Upper lobe of right lung (tissue), 1 donor: ENCODE measurements around the gene PTRH2. TPM values are rescaled to one million over a fixed set of nuclear protein-coding genes. Genes with fewer than 3 reads are reported as not detected.
A peak's percentile ranks its signal among the peaks of the same experiment; 100 is the strongest.

Source experiments
- ATAC-seq: fragments of 200-7000 bp; cut with Tn5 transposase; one replicate; pipeline ENCODE4 v1.9.1; 2020; ENCODE audit warnings: mild to moderate bottlenecking, moderate library complexity
- DNase-seq: peaks from one replicate; pipeline ENCODE4 v3.0.0-alpha.2; 2020
- H3K27ac ChIP-seq: fragments of 200-600 bp; one replicate; pipeline ENCODE4 v1.8.0; 2022
- H3K27me3 ChIP-seq: fragments of 200-600 bp; one replicate; pipeline ENCODE4 v1.8.0; 2022; ENCODE audit warnings: mild to moderate bottlenecking
- H3K36me3 ChIP-seq: fragments of 200-600 bp; one replicate; pipeline ENCODE4 v1.8.0; 2022
- H3K4me1 ChIP-seq: fragments of 200-600 bp; one replicate; pipeline ENCODE4 v1.8.0; 2022
- H3K4me3 ChIP-seq: fragments of 200-600 bp; one replicate; pipeline ENCODE4 v1.8.0; 2022; ENCODE audit warnings: mild to moderate bottlenecking
- H3K9me3 ChIP-seq: fragments of 200-600 bp; one replicate; pipeline ENCODE4 v1.8.0; 2022
- intact Hi-C: fragments of 100-400 bp; cut with DNase I; formaldehyde crosslinking; loops from one replicate; pipeline ENCODE4 v1.11.0; 2022
- total RNA-seq: library from RNA; stranded (reverse); fragmentation: NEBNext Ultra II Directional; extraction: Animal tissue kit (Norgen Biotek cat#: 25700); gene quantifications from one replicate; pipeline ENCODE4 v1.2.1, GENCODE V29; 2021
- TF ChIP-seq, protein P1 (sequence below): fragments of 200-600 bp; IDR thresholded peaks from one replicate; pipeline ENCODE4 v1.8.0; 2022; ENCODE audit warnings: antibody characterized with exemption
- donor health status: DM: no; HTN: yes; CAD: no; lungs with severe emphysema.

Gene PTRH2
- total RNA-seq, 1 donor from 2014 or later, result 19.6 TPM

- Histone ChIP-seq H3K4me3 (no peak overlapping the region), H3K9me3 (no peaks in the 10 kb centered on the region), H3K36me3 (no peaks in the 10 kb centered on the region), H3K27ac (no peak overlapping the region), H3K4me1 (peaks cover 3% of the 10 kb centered on the region), H3K27me3 (no peaks in the 10 kb centered on the region)
- DNase-seq (no peak), ATAC-seq (no peak)
- TF ChIP-seq, protein P1, sequence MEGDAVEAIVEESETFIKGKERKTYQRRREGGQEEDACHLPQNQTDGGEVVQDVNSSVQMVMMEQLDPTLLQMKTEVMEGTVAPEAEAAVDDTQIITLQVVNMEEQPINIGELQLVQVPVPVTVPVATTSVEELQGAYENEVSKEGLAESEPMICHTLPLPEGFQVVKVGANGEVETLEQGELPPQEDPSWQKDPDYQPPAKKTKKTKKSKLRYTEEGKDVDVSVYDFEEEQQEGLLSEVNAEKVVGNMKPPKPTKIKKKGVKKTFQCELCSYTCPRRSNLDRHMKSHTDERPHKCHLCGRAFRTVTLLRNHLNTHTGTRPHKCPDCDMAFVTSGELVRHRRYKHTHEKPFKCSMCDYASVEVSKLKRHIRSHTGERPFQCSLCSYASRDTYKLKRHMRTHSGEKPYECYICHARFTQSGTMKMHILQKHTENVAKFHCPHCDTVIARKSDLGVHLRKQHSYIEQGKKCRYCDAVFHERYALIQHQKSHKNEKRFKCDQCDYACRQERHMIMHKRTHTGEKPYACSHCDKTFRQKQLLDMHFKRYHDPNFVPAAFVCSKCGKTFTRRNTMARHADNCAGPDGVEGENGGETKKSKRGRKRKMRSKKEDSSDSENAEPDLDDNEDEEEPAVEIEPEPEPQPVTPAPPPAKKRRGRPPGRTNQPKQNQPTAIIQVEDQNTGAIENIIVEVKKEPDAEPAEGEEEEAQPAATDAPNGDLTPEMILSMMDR, result no peak
- intact Hi-C loops, result no loop called here
These were observed 12.3 kb upstream of the PTRH2 start for GRCh38 chr17:59719526-59719925.

DNA sequence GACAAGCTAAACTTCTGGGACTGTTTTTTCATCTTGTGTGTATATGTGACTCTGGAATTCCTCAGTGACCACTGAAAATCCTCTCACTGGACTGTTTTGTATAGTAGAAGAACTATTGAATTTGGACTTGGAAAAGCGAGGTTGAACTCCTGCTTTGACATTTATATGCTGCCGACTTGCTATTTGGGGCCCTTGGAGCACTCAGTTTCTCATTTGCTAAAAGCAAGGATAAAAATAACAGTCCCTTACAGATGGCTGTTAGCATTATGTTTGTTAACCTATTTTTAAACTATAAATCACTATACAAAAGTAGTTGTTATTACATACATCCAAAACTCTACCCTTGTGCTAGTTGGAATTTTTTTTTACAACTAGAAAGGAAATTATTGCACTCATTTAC lies 9.2 kb upstream of the PTRH2 start:
- Histone ChIP-seq H3K4me1 (no peaks in the 10 kb centered on the region), H3K9me3 (no peaks in the 10 kb centered on the region), H3K36me3 (no peaks in the 10 kb centered on the region), H3K4me3 (no peak overlapping the region), H3K27me3 (no peaks in the 10 kb centered on the region), H3K27ac (no peak overlapping the region)
- DNase-seq (no peak), ATAC-seq (no peak)
- TF ChIP-seq, protein P1, result no peak
- intact Hi-C loops, result no loop called here

- Histone ChIP-seq H3K9me3 (no peaks in the 10 kb centered on the region), H3K27ac (no peak overlapping the region), H3K27me3 (no peaks in the 10 kb centered on the region), H3K4me1 (peaks cover 3% of the 10 kb centered on the region), H3K4me3 (no peak overlapping the region), H3K36me3 (no peaks in the 10 kb centered on the region)
- intact Hi-C loops, result no loop called here
- TF ChIP-seq, protein P1, result no peak
- ATAC-seq (no peak), DNase-seq (no peak)
These were observed 7.0 kb upstream of the PTRH2 start for GRCh38 chr17:59714255-59714654.

- DNase-seq (no peak), ATAC-seq (no peak)
- Histone ChIP-seq H3K4me1 (peaks cover 14% of the 10 kb centered on the region), H3K9me3 (no peaks in the 10 kb centered on the region), H3K4me3 (no peak overlapping the region), H3K27me3 (no peaks in the 10 kb centered on the region), H3K27ac (no peak overlapping the region), H3K36me3 (no peaks in the 10 kb centered on the region)
- intact Hi-C loops, result no loop called here
- TF ChIP-seq, protein P1, result no peak
These were observed 5.6 kb upstream of the PTRH2 start for GRCh38 chr17:59712862-59713261.

GRCh38 chr17:59711936-59712335 lies 4.7 kb upstream of the PTRH2 start:
- Histone ChIP-seq H3K4me1 (peaks cover 14% of the 10 kb centered on the region), H3K9me3 (no peaks in the 10 kb centered on the region), H3K27me3 (no peaks in the 10 kb centered on the region), H3K4me3 (no peak overlapping the region), H3K27ac (no peak overlapping the region), H3K36me3 (no peaks in the 10 kb centered on the region)
- DNase-seq (no peak), ATAC-seq (no peak)
- TF ChIP-seq, protein P1, result no peak
- intact Hi-C loops, result no loop called here

GRCh38 chr17:59707971-59708430 lies 771 bp upstream of the PTRH2 start:
- intact Hi-C loops, result no loop called here
- Histone ChIP-seq H3K36me3 (peaks cover 13% of the 10 kb centered on the region), H3K27me3 (no peaks in the 10 kb centered on the region), H3K9me3 (no peaks in the 10 kb centered on the region), H3K4me1 (peaks cover 24% of the 10 kb centered on the region), H3K27ac (peak overlapping the region; percentile 85), H3K4me3 (peak overlapping the region; percentile 71)
- TF ChIP-seq, protein P1, result no peak
- no peak for ATAC-seq
- no peak for DNase-seq
